ENCODE data around the gene FAM177A1. TPM values are rescaled to one million over a fixed set of nuclear protein-coding genes. Genes with fewer than 3 reads are reported as not detected.

FAM177A1 gene
- polyA plus RNA-seq, 3 donors from 2014 or later = 42.5 to 75.3 (median 47.7) TPM

DNA sequence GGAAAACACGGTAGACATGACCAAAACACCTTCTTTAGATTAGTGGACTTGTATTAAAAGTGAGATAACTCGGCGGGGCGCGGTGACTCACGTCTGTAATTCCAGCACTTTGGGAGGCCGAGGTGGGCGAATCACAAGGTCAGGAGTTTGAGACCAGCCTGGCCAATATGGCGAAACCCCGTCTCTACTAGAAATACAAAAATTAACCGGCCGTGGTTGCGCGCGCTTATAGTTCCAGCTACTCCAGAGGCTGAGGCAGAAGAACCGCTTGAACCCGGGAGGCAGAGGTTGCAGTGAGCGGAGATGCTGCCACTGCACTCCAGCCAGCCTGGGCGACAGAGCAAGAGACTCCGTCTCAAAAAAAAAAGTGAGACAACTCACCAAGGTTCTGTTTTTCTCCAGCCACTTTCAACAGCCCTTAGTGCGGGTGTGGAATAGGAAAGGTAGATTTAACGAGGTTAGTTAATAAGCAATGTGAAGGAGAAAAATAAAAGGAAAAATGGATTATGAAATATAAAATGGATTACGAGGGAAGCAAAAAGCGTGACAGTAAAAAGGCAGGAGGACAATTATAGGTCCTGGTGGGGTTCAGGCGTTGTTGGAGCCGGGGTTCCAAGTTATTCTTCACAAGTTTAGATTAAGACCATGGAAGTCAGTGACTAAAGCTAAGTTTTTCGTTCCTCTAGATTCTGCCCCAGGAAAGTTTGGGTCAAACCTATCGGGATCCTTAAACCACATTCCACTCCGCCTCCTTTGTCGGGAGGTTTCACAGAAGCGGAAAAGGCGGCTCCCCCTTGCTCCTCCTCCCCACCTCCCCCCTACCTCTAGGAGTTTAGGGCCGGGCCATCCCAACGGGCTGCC, 75.2 kb downstream of the FAM177A1 start:
- H3K27ac Mint-ChIP-seq = peak overlapping the region; percentile 99 to 100 (median 100)
- no peak for DNase-seq
- peaks cover 8 to 14% (median 11%) of the 10 kb centered on the region in 3 donors for H3K36me3 Mint-ChIP-seq
- peaks cover 63 to 93% of the 10 kb centered on the region in 2 donors for H3K4me1 Mint-ChIP-seq
- H3K27me3 Mint-ChIP-seq (ENCODE audit: low read depth in 3 of 3) = peaks cover 6 to 18% (median 8%) of the 10 kb centered on the region in 3 donors
- H3K9me3 Mint-ChIP-seq = no peaks in the 10 kb centered on the region
- H3K4me3 Mint-ChIP-seq = peak overlapping the region; percentile 95 to 100 (median 100)

DNA sequence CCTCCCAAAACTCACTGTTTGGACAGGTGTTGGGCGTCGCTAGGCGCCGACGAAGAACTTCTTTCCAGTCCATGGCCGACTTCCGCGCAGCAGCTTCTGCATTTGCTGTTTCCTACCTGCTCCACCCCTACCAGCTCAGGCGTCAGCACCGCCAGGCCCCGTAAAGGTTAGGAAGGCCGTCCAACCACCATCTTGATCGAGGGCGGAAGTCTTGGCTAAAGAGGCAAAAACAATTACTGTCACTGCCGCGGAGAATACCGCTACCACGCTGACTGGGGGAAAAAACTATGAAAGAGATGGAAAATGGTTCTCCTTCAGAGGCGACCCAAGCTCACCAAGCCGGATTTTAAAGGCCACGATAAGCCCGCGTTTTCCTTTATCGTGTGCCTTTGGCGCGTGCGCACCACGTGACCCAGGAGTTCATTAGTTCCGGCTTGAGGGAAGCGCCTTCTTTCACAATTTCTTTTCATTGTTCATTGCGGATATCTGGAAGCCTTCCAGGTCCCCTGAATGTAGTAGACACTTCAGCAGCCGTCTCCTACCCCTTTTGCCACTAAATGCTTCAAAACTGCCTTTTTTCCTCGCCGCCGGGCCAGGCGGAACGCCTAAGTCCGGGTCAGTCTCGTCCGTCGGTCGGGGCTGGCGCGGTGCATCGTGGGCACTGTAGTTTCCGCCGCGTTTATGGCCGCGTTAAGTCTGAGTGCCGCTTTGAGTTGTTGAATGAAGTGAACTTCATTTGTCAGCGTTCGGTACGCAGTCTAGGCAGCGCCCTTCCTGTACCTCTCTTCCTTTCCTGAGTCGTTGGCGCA, 76.0 kb downstream of the FAM177A1 start, which contains the start of the genes PPP2R3C and PRORP:
Gene PPP2R3C (minus strand): TSS at position 104 of the 809 bp plus-strand sequence. CDS start 31 bp downstream, at position 73.
Gene PRORP (plus strand): TSS at position 666 of the 809 bp plus-strand sequence. CDS start 694 bp downstream, outside the sequence.
- Mint-ChIP-seq H3K4me1 (peaks cover 60 to 91% of the 10 kb centered on the region in 2 donors), H3K4me3 (peak within 1 kb of the TSS; percentile 95 to 100 (median 100)), H3K27me3 (ENCODE audit: low read depth in 3 of 3) (peaks cover 6 to 18% (median 8%) of the 10 kb centered on the region in 3 donors), H3K36me3 (peaks cover 4 to 10% (median 7%) of the 10 kb centered on the region in 3 donors), H3K27ac (peak within 1 kb of the TSS; percentile 99 to 100 (median 100)), H3K9me3 (no peaks in the 10 kb centered on the region)
- peak; percentile 89 to 90 (median 89) for DNase-seq

DNA sequence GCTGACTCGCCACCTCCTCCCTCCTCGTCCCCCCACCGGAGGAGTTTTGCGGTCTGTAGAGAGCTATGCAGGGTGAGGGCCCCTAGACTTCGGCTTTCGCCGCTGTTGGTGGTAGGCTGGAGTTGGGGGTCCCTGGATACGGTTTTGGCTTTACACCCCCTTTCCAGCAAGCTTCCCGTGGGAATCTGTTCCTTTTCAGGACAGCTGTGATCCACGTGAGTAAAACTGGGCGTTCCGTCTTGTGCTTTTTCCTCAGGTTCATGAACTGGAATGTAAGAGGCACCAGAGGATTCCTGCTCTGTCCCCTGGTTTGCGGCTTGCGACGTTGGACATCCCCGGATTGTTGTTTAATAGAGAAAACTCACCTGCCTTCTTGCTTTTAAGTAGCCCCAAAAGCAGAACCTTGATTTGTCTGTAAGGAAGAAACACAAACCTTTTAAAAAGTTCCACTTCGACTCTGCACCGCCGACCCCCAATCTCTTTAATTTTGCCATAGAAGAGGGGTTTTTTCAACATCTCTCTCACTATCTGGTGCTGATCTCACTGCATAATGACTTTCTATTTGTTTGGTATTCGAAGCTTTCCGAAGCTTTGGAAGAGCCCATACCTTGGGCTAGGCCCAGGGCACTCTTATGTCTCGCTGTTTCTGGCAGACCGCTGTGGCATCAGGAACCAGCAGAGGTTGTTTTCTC, 76.8 kb downstream of the FAM177A1 start:
- H3K36me3 Mint-ChIP-seq = peaks cover 4 to 14% (median 4%) of the 10 kb centered on the region in 3 donors
- peak overlapping the region; percentile 95 to 100 (median 100) for H3K4me3 Mint-ChIP-seq
- H3K27me3 Mint-ChIP-seq (ENCODE audit: low read depth in 3 of 3) = peaks cover 6 to 18% (median 8%) of the 10 kb centered on the region in 3 donors
- peaks cover 56 to 89% of the 10 kb centered on the region in 2 donors for H3K4me1 Mint-ChIP-seq
- no peaks in the 10 kb centered on the region for H3K9me3 Mint-ChIP-seq
- DNase-seq = peak in 1 of 3 donors; percentile 8
- H3K27ac Mint-ChIP-seq = peak overlapping the region; percentile 99 to 100 (median 100)

DNA sequence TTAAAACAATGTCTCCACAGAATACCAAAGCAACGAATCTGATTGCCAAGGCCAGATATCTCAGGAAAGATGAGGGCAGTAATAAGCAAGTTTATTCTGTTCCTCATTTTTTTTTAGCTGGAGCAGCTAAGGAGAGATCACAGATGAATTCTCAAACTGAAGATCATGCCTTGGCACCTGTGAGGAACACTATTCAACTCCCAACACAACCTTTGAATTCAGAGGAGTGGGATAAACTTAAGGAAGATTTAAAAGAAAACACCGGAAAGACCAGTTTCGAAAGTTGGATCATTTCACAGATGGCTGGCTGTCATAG, 77.3 kb downstream of the FAM177A1 start:
- Mint-ChIP-seq H3K4me3 (peak overlapping the region; percentile 95 to 100 (median 100)), H3K27me3 (ENCODE audit: low read depth in 3 of 3) (peaks cover 6 to 15% (median 8%) of the 10 kb centered on the region in 3 donors), H3K36me3 (peaks cover 5 to 15% (median 8%) of the 10 kb centered on the region in 3 donors), H3K9me3 (no peaks in the 10 kb centered on the region), H3K4me1 (peaks cover 58 to 89% of the 10 kb centered on the region in 2 donors), H3K27ac (peak overlapping the region; percentile 99 to 100 (median 100))
- no peak for DNase-seq

DNA sequence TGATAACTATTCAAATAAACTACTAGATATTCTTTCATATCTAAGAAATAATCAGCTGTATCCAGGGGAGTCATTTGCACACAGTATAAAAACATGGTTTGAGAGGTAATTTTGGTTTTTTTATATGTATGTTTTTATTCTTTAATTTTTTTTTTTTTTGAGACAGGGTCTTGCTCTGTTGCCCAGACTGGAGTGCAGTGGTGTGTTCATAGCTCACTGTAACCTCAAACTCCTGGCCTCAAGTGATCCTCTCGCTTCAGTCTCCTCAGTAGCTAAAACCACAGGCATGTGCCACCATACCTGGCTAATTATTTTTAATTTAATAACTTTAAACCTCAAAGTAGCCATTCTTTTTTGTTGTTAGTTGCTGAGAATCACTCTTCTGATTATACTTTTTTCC, 78.1 kb downstream of the FAM177A1 start:
- H3K36me3 Mint-ChIP-seq = peaks cover 9 to 17% (median 12%) of the 10 kb centered on the region in 3 donors
- H3K4me1 Mint-ChIP-seq = peaks cover 57 to 86% of the 10 kb centered on the region in 2 donors
- DNase-seq = no peak
- peak overlapping the region; percentile 28 to 100 (median 100) for H3K27ac Mint-ChIP-seq
- peak overlapping the region in 4 of 5 donors; percentile 26 to 100 (median 98) for H3K4me3 Mint-ChIP-seq
- H3K27me3 Mint-ChIP-seq (ENCODE audit: low read depth in 3 of 3) = peaks cover 6 to 15% (median 10%) of the 10 kb centered on the region in 3 donors
- no peaks in the 10 kb centered on the region for H3K9me3 Mint-ChIP-seq

Other genes with a start within 250 kb of the FAM177A1 start
- gene BAZ1A, start 170.9 kb upstream of the FAM177A1 start, polyA plus RNA-seq = 10 to 100 TPM in 1 of 3 donors, 1 to 10 TPM in 2; 4.0 to 17.6 (median 8.3) TPM
- gene SRP54, start 63.3 kb upstream of the FAM177A1 start, polyA plus RNA-seq = 10 to 100 TPM; 25.4 to 50.6 (median 29.5) TPM
- gene PPP2R3C, start 75.7 kb downstream of the FAM177A1 start, polyA plus RNA-seq = 10 to 100 TPM; 73.4 to 76.5 (median 75.3) TPM
- 10 to 100 TPM; 32.7 to 59.5 (median 36.7) TPM for gene PRORP, start 76.3 kb downstream of the FAM177A1 start, polyA plus RNA-seq
- 100 to 1,000 TPM; 402 to 658 (median 537) TPM for gene PSMA6, start 246.1 kb downstream of the FAM177A1 start, polyA plus RNA-seq